Stimulated activated naive CD4-positive, alpha-beta T cell treated with Interleukin-2 at 50 U/mL for 16 hours (primary cell): ENCODE measurements around the gene TLE6.
"Not testable (repeated sequence)": the region's sequence is repeated elsewhere in the genome, so short reads cannot be mapped to it uniquely, and the experiment has no call there.

Experiments
- DNase-seq: peaks from one replicate; lab custom pipeline; 2025; lab: John Stamatoyannopoulos, UW

The TLE6 gene

GRCh38 chr19:2977001-2977745 is at the start of gene TLE6:
Gene TLE6, plus strand, starts transcription at chr19:2977564. Its CDS starts 670 bp downstream, at chr19:2978234.
- peak; percentile 95 for DNase-seq

- DNase-seq = no peak
These were observed 43.9 kb upstream of the TLE6 start for GRCh38 chr19:2933490-2933910.

- DNase-seq = not testable (repeated sequence)
These were observed 41.5 kb upstream of the TLE6 start for GRCh38 chr19:2935863-2936262.

GRCh38 chr19:2942928-2943640 is 34.3 kb upstream of the TLE6 start:
- no peak for DNase-seq

- no peak for DNase-seq
These were observed 33.0 kb upstream of the TLE6 start for GRCh38 chr19:2944403-2944774.

GRCh38 chr19:2944775-2945574 is 32.4 kb upstream of the TLE6 start, which contains the start of gene ZNF77:
Gene ZNF77, minus strand, starts transcription at chr19:2944971. Its CDS starts 131 bp downstream, at chr19:2944840.
- DNase-seq = peak; percentile 98

GRCh38 chr19:2945575-2946184 is 31.7 kb upstream of the TLE6 start:
- DNase-seq = no peak

GRCh38 chr19:2949939-2950285 is 27.5 kb upstream of the TLE6 start:
- DNase-seq = no peak

GRCh38 chr19:2950286-2951124 is 26.9 kb upstream of the TLE6 start:
- peak; percentile 99 for DNase-seq

- no peak for DNase-seq
These were observed 24.3 kb upstream of the TLE6 start for GRCh38 chr19:2952953-2953481.

- no peak for DNase-seq
These were observed 20.2 kb upstream of the TLE6 start for GRCh38 chr19:2957160-2957559.

GRCh38 chr19:2960120-2960519 is 17.2 kb upstream of the TLE6 start:
- no peak for DNase-seq

- DNase-seq = no peak
These were observed 15.2 kb upstream of the TLE6 start for GRCh38 chr19:2962018-2962670.

GRCh38 chr19:2963122-2963521 is 14.2 kb upstream of the TLE6 start:
- no peak for DNase-seq

GRCh38 chr19:2963631-2964030 is 13.7 kb upstream of the TLE6 start:
- DNase-seq = not testable (repeated sequence)

- DNase-seq = no peak
These were observed 12.5 kb upstream of the TLE6 start for GRCh38 chr19:2964874-2965273.

GRCh38 chr19:2967972-2968371 is 9.4 kb upstream of the TLE6 start:
- no peak for DNase-seq

GRCh38 chr19:2969104-2969504 is 8.3 kb upstream of the TLE6 start:
- no peak for DNase-seq

- no peak for DNase-seq
These were observed 7.0 kb upstream of the TLE6 start for GRCh38 chr19:2970201-2970835.

GRCh38 chr19:2973229-2973628 is 4.1 kb upstream of the TLE6 start:
- DNase-seq = no peak
